RWPE2 (cell line): Measurements from ENCODE around the gene EIF2B2.
A peak's percentile ranks its signal among the peaks of the same experiment; 100 is the strongest.

Source experiments
- ATAC-seq: fragments of 200-7000 bp; cut with Tn5 transposase; 3 replicates; pipeline ENCODE4 v1.9.1; 2021; ENCODE audit warnings: low read depth
- DNase-seq: peaks from one replicate; pipeline ENCODE4 v3.0.0-alpha.2; 2020; ENCODE audit warnings: low spot score
- H3K27ac ChIP-seq: fragments of 450-650 bp; 2 replicates; pipeline ENCODE4 v1.5.1; 2017; ENCODE audit warnings: mild to moderate bottlenecking; ENCODE audit not compliant: poor library complexity, severe bottlenecking
- H3K27me3 ChIP-seq: fragments of 250-450 bp; sonication (Bioruptor Pico); 2 replicates; pipeline ENCODE4 v1.5.1; 2021; ENCODE audit warnings: mild to moderate bottlenecking, moderate library complexity; ENCODE audit not compliant: insufficient read depth, poor library complexity, severe bottlenecking
- H3K36me3 ChIP-seq: fragments of 250-450 bp; sonication (Bioruptor Pico); 2 replicates; pipeline ENCODE4 v1.5.1; 2020; ENCODE audit warnings: low read depth, mild to moderate bottlenecking, moderate library complexity
- H3K4me1 ChIP-seq: fragments of 250-450 bp; sonication (Bioruptor Pico); 2 replicates; pipeline ENCODE4 v1.5.1; 2021; ENCODE audit warnings: mild to moderate bottlenecking, moderate library complexity; ENCODE audit not compliant: insufficient read depth, poor library complexity, severe bottlenecking
- H3K4me3 ChIP-seq: fragments of 250-450 bp; sonication (Bioruptor Pico); 2 replicates; pipeline ENCODE4 v1.5.1; 2021; ENCODE audit warnings: mild to moderate bottlenecking, moderate library complexity; ENCODE audit not compliant: severe bottlenecking
- H3K9me3 ChIP-seq: fragments of 250-450 bp; sonication (Bioruptor Pico); 2 replicates; pipeline ENCODE4 v1.5.1; 2021; ENCODE audit warnings: mild to moderate bottlenecking, moderate library complexity; ENCODE audit not compliant: severe bottlenecking
- TF ChIP-seq, protein P1 (sequence below): fragments of 450-650 bp; IDR thresholded peaks from one replicate; pipeline ENCODE4 v1.5.1; 2017; ENCODE audit warnings: mild to moderate bottlenecking, moderate library complexity; ENCODE audit not compliant: poor library complexity, severe bottlenecking

Gene EIF2B2

GRCh38 chr14:75053396-75054291 lies 50.9 kb downstream of the EIF2B2 start:
- DNase-seq = no peak
- Histone ChIP-seq H3K9me3 (no peaks in the 10 kb centered on the region), H3K27me3 (no peaks in the 10 kb centered on the region), H3K4me3 (no peak overlapping the region), H3K36me3 (peaks cover 54% of the 10 kb centered on the region), H3K4me1 (peaks cover 17% of the 10 kb centered on the region), H3K27ac (peak overlapping the region; percentile 24)
- ATAC-seq = peak; percentile 28; the same call in 1 of the 3 replicates
- TF ChIP-seq, protein P1, sequence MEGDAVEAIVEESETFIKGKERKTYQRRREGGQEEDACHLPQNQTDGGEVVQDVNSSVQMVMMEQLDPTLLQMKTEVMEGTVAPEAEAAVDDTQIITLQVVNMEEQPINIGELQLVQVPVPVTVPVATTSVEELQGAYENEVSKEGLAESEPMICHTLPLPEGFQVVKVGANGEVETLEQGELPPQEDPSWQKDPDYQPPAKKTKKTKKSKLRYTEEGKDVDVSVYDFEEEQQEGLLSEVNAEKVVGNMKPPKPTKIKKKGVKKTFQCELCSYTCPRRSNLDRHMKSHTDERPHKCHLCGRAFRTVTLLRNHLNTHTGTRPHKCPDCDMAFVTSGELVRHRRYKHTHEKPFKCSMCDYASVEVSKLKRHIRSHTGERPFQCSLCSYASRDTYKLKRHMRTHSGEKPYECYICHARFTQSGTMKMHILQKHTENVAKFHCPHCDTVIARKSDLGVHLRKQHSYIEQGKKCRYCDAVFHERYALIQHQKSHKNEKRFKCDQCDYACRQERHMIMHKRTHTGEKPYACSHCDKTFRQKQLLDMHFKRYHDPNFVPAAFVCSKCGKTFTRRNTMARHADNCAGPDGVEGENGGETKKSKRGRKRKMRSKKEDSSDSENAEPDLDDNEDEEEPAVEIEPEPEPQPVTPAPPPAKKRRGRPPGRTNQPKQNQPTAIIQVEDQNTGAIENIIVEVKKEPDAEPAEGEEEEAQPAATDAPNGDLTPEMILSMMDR = no peak

GRCh38 chr14:75054421-75054820 lies 51.7 kb downstream of the EIF2B2 start:
- DNase-seq (no peak), ATAC-seq (no peak)
- H3K27me3 ChIP-seq = no peaks in the 10 kb centered on the region
- no peak overlapping the region for H3K4me3 ChIP-seq
- TF ChIP-seq, protein P1 = no peak
- peaks cover 48% of the 10 kb centered on the region for H3K36me3 ChIP-seq
- H3K27ac ChIP-seq = peak overlapping the region; percentile 24
- no peaks in the 10 kb centered on the region for H3K9me3 ChIP-seq
- peaks cover 17% of the 10 kb centered on the region for H3K4me1 ChIP-seq

- no peaks in the 10 kb centered on the region for H3K9me3 ChIP-seq
- no peak overlapping the region for H3K4me3 ChIP-seq
- H3K27ac ChIP-seq = peak overlapping the region; percentile 11
- peaks cover 43% of the 10 kb centered on the region for H3K36me3 ChIP-seq
- TF ChIP-seq, protein P1 = no peak
- peaks cover under 1% of the 10 kb centered on the region for H3K4me1 ChIP-seq
- H3K27me3 ChIP-seq = no peaks in the 10 kb centered on the region
- DNase-seq (no peak), ATAC-seq (no peak)
Measured at GRCh38 chr14:75059642-75060041, 56.9 kb downstream of the EIF2B2 start.

DNA sequence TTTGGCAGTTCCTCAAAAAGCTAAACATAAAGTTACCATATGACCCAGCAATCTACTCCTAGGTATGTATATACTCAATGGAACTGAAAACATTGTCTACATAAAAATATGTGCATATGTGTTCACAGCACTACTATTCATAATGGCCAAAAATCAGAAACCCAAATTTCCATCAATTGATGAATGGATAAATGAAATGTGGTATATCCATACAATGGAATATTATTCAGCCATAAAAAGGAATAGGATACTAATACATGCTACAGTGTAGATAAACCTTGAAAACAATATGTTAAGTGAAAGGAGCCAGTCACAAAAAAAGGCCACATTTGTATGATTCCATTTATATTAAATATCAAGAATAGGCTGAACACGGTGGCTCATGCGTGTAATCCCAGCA lies 57.7 kb downstream of the EIF2B2 start:
- DNase-seq = no peak
- H3K9me3 ChIP-seq = no peaks in the 10 kb centered on the region
- H3K27me3 ChIP-seq = no peaks in the 10 kb centered on the region
- peaks cover 40% of the 10 kb centered on the region for H3K36me3 ChIP-seq
- H3K27ac ChIP-seq = peak overlapping the region; percentile 11
- H3K4me3 ChIP-seq = no peak overlapping the region
- TF ChIP-seq, protein P1 = no peak
- no peaks in the 10 kb centered on the region for H3K4me1 ChIP-seq
- ATAC-seq = no peak
